Measurements from ENCODE around the gene NPAS3.

The NPAS3 gene

GRCh38 chr14:33580231-33580749 is 641.6 kb downstream of the NPAS3 start:
- no peak for DNase-seq (ENCODE audit: low read depth in 3 of 3)

- DNase-seq (ENCODE audit: low read depth in 3 of 3), result no peak
These were observed 642.2 kb downstream of the NPAS3 start for GRCh38 chr14:33580841-33581240.

- DNase-seq (ENCODE audit: low read depth in 3 of 3), result no peak
These were observed 646.0 kb downstream of the NPAS3 start for GRCh38 chr14:33584697-33585096.

- DNase-seq (ENCODE audit: low read depth in 3 of 3), result no peak
These were observed 648.1 kb downstream of the NPAS3 start for GRCh38 chr14:33586806-33587205.

GRCh38 chr14:33587791-33588190 is 649.1 kb downstream of the NPAS3 start:
- no peak for DNase-seq (ENCODE audit: low read depth in 3 of 3)

- DNase-seq (ENCODE audit: low read depth in 3 of 3), result no peak
These were observed 650.1 kb downstream of the NPAS3 start for GRCh38 chr14:33588771-33589170.

- no peak for DNase-seq (ENCODE audit: low read depth in 3 of 3)
These were observed 650.7 kb downstream of the NPAS3 start for GRCh38 chr14:33589334-33589733.

GRCh38 chr14:33590891-33591630 is 652.4 kb downstream of the NPAS3 start:
- no peak for DNase-seq (ENCODE audit: low read depth in 3 of 3)

- no peak for DNase-seq (ENCODE audit: low read depth in 3 of 3)
These were observed 653.6 kb downstream of the NPAS3 start for GRCh38 chr14:33592297-33592696.

GRCh38 chr14:33596211-33597080 is 657.8 kb downstream of the NPAS3 start:
- no peak for DNase-seq (ENCODE audit: low read depth in 3 of 3)

- DNase-seq (ENCODE audit: low read depth in 3 of 3), result no peak
These were observed 659.9 kb downstream of the NPAS3 start for GRCh38 chr14:33598582-33598981.

- no peak for DNase-seq (ENCODE audit: low read depth in 3 of 3)
These were observed 663.7 kb downstream of the NPAS3 start for GRCh38 chr14:33602396-33602795.

GRCh38 chr14:33606591-33606990 is 667.9 kb downstream of the NPAS3 start:
- DNase-seq (ENCODE audit: low read depth in 3 of 3), result no peak

GRCh38 chr14:33609582-33609981 is 670.9 kb downstream of the NPAS3 start:
- no peak for DNase-seq (ENCODE audit: low read depth in 3 of 3)

GRCh38 chr14:33610121-33610520 is 671.4 kb downstream of the NPAS3 start:
- DNase-seq (ENCODE audit: low read depth in 3 of 3), result no peak

- no peak for DNase-seq (ENCODE audit: low read depth in 3 of 3)
These were observed 672.9 kb downstream of the NPAS3 start for GRCh38 chr14:33611405-33612196.

- no peak for DNase-seq (ENCODE audit: low read depth in 3 of 3)
These were observed 673.5 kb downstream of the NPAS3 start for GRCh38 chr14:33612197-33612505.

- no peak for DNase-seq (ENCODE audit: low read depth in 3 of 3)
These were observed 678.5 kb downstream of the NPAS3 start for GRCh38 chr14:33617154-33617553.

- DNase-seq (ENCODE audit: low read depth in 3 of 3), result no peak
These were observed 679.9 kb downstream of the NPAS3 start for GRCh38 chr14:33618361-33619105.

GRCh38 chr14:33622496-33622895 is 683.8 kb downstream of the NPAS3 start:
- no peak for DNase-seq (ENCODE audit: low read depth in 3 of 3)

GRCh38 chr14:33629792-33630191 is 691.1 kb downstream of the NPAS3 start:
- no peak for DNase-seq (ENCODE audit: low read depth in 3 of 3)

Data from stimulated activated CD4-positive, alpha-beta T cell treated with anti-CD3 and anti-CD28 coated beads, TNF-alpha, amount 100 ng/mL, for 4 hours (primary cell).